Smooth muscle cell of the brain vasculature (primary cell): Measurements from ENCODE around the gene PCDHGA5.
A peak's percentile ranks its signal among the peaks of the same experiment; 100 is the strongest.
"Not testable (repeated sequence)": the region's sequence is repeated elsewhere in the genome, so short reads cannot be mapped to it uniquely, and the experiment has no call there.

Source experiments
- DNase-seq: peaks from one replicate; pipeline ENCODE4 v3.0.0-alpha.2; 2012; ENCODE audit warnings: low read depth, low spot score

Gene PCDHGA5

GRCh38 chr5:141363952-141364660 lies at the start of gene PCDHGA5:
PCDHGA5 (plus strand) TSS chr5:141364162; CDS start chr5:141364331, 169 bp downstream.
- DNase-seq: no peak

DNA sequence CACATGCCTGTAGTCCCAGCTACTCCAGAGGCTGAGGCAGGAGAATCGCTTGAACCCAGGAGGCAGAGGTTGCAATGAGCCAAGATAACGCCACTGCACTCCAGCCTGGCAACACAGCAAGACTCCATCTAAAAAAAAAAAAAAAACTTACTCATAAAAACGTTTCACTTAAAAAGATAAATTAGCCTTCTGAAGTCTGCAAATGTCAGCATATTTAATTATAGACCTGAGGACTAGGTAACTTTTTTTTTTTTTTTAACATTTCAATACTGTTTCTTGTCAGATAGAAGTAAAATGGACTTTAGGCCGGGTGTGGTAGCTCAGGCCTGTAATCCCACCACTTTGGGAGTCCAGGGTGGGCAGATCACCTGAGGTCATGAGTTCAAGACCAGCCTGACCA lies 47.0 kb upstream of the PCDHGA5 start:
- DNase-seq: not testable (repeated sequence)

DNA sequence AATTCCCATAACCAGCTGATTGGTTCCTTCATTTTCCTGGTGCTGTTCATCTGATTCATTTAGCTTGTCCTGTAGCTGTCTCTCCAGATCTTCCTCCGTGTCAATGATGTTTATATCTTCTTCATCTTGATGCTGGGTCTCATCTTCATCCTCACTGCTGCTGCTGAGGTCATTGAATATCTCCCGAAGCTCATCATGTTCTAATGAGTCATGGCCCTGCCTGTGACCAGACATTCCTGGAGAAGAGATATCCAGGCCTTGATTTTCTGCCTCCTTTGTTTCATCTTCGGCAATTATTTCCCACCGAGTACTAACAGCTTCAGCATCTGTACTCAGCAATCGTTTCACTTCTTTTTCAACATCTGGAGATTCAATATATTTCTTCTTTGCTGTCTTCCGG lies 44.8 kb upstream of the PCDHGA5 start:
- DNase-seq: no peak

DNA sequence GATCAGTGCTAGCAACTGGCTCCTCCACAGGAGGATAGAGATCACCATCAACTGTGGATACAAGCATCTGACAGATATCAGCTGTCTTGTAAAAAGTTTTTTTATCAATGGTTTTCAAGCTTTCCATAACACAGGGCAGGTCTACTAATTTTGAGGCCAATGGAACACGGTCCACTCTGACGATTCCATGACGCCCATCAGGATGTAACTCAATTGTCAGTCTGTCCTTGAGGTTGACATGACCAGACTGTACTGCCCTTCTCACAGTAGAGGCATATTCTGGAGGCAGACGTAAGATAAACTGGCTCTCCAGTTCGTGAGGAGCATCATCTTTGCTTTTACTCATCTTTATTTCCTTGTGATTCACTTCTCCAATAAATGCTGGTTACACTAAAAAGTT lies 44.3 kb upstream of the PCDHGA5 start:
- no peak for DNase-seq

- DNase-seq: peak; percentile 91
Observed at GRCh38 chr5:141320225-141321169, 43.5 kb upstream of the PCDHGA5 start, which contains the start of gene TAF7. TAF7 (minus strand) TSS chr5:141320784; CDS start chr5:141320044, 740 bp downstream.

GRCh38 chr5:141322261-141322660 lies 41.7 kb upstream of the PCDHGA5 start:
- DNase-seq: no peak

- no peak for DNase-seq
Observed at GRCh38 chr5:141326088-141326854, 37.7 kb upstream of the PCDHGA5 start.

- DNase-seq: no peak
Observed at GRCh38 chr5:141328231-141328630, 35.7 kb upstream of the PCDHGA5 start.

DNA sequence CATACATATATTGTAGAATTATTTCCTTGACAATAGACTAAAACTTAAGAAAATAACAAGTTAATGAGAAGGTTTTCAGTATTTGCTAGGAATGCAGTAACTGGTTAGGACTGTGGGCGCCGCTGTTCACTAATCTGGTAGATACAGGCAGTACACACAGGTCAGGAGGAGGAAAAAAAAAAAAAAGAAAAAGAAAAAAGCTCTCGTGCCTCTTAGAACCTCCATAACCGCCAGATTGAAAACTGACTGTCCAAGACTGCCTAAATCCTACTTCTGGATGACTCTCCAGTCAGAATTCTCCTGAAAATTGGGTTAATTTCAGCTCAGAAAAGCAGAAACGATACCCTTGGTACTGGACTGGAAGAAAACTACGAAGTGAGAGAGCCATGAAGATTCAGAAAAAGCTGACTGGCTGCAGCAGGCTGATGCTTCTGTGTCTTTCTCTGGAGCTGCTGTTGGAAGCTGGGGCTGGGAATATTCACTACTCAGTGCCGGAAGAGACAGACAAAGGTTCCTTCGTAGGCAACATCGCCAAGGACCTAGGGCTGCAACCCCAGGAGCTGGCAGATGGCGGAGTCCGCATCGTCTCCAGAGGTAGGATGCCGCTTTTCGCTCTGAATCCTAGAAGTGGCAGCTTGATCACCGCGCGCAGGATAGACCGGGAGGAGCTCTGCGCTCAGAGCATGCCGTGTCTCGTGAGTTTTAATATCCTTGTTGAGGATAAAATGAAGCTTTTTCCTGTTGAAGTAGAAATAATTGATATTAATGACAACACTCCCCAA lies 33.5 kb upstream of the PCDHGA5 start, which contains the start of gene PCDHGA1:
Gene PCDHGA1, plus strand, starts transcription at position 216 of the 782 bp plus-strand sequence.
- DNase-seq: no peak

GRCh38 chr5:141332571-141332970 lies 31.4 kb upstream of the PCDHGA5 start:
- not testable (repeated sequence) for DNase-seq

GRCh38 chr5:141338538-141339306 lies 25.2 kb upstream of the PCDHGA5 start, which contains the start of gene PCDHGA2:
PCDHGA2 (plus strand) TSS chr5:141338760.
- DNase-seq: no peak

- not testable (repeated sequence) for DNase-seq
Observed at GRCh38 chr5:141340781-141341354, 23.1 kb upstream of the PCDHGA5 start.

GRCh38 chr5:141342773-141343172 lies 21.2 kb upstream of the PCDHGA5 start:
- DNase-seq: no peak

GRCh38 chr5:141343242-141343952 lies 20.6 kb upstream of the PCDHGA5 start, which contains the start of gene PCDHGA3:
PCDHGA3 (plus strand) TSS chr5:141343829; CDS start chr5:141344034, 205 bp downstream.
- DNase-seq: no peak

GRCh38 chr5:141343953-141344463 lies 20.0 kb upstream of the PCDHGA5 start:
- DNase-seq: no peak

GRCh38 chr5:141345327-141345726 lies 18.6 kb upstream of the PCDHGA5 start:
- no peak for DNase-seq

GRCh38 chr5:141346017-141346416 lies 17.9 kb upstream of the PCDHGA5 start:
- not testable (repeated sequence) for DNase-seq

DNA sequence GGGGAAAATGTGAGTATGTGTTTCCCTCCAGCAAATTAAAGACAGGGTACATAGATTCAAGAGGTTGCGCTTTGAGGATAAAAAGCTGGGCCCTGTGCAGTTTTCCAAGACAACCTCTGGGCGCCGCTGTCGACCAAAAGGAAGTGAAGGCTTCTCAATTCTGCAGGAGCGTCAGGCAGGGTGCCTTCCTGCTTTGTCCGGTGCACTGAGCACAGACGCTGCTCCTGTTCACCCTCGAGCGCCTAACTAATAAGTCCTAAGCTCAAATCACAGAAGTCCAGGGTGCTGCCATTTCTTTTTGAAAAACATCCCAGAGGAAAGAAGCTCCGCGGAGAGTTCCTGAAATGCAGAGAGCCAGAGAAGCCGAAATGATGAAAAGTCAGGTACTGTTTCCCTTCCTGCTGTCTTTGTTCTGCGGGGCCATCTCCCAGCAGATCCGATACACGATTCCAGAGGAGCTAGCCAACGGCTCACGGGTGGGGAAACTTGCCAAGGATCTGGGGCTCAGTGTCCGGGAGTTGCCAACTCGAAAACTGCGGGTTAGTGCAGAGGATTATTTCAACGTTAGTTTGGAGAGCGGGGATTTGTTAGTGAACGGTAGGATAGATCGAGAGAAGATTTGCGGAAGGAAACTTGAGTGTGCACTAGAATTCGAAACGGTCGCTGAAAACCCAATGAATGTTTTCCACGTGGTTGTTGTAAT lies 13.9 kb upstream of the PCDHGA5 start, which contains the start of gene PCDHGB1:
Gene PCDHGB1, plus strand, starts transcription at position 183 of the 703 bp plus-strand sequence. Its CDS starts 162 bp downstream, at position 345.
- no peak for DNase-seq
